GM18868 (cell line): ENCODE results near the gene CCDC27.
A peak's percentile ranks its signal among the peaks of the same experiment; 100 is the strongest.

ENCODE experiments used
- ATAC-seq: cut with Tn5 transposase; IDR thresholded peaks from one replicate; pipeline ENCODE4 v1.9.1; 2021; ENCODE audit warnings: mild to moderate bottlenecking, moderate library complexity; ENCODE audit not compliant: unreplicated experiment

CCDC27 gene

DNA sequence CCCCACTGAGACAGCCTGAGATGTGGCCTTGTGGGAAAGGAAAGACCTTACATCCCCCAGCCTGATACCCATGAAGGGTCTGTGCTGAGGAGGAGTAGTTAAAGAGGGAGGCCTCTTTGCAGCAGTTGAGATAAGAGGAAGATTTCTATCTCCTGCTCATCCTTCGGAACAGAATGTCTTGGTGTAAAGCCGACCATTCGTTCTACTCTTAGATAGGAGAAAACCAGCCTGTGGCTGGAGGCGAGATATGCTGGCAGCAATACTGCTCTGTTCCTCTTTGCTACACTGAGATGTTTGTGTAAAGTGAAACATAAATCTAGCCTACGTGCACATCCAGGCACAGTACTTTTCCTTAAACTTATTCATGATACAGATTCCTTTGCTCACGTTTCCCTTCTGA lies 1.5 kb upstream of the CCDC27 start:
- no peak for ATAC-seq

DNA sequence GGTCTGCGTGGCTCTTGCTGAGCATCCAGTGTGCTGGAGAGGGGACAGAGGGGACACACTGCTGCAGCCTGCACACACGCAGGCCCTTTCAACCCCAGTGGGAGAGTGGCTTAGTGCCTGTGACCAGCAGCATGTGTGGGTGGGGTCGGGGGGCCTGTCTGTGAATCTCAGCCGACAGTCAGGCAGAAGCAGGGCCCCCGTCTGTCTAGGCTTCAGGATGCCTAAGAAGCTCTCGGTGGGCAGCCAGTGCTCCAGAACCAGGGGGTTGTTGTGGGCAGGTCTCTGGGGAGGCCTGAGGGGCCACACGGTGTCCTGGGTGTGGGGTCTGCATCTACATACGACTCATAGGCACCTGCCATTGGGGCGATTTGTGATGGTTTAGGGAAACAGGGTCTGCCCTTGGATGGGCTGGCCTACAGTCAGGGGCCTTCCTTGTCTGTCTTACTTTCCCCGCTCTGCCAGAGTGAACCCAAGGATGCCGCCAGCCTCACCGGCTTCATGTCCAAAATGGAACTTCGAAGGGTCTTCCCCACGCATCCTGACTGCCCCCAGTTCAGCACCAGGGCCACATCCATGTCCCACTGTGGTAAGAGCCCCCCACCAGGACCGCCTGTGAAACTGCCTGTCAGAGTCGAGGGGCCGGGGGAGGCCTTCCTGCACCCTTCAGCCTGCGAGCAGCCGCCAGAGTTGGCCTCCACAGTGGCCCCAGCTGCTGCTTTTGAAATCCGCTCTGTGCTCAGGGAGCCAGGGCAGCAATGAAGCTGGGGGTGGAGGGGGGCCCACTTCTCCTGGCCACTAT lies 1.6 kb downstream of the CCDC27 start:
- ATAC-seq, result no peak

DNA sequence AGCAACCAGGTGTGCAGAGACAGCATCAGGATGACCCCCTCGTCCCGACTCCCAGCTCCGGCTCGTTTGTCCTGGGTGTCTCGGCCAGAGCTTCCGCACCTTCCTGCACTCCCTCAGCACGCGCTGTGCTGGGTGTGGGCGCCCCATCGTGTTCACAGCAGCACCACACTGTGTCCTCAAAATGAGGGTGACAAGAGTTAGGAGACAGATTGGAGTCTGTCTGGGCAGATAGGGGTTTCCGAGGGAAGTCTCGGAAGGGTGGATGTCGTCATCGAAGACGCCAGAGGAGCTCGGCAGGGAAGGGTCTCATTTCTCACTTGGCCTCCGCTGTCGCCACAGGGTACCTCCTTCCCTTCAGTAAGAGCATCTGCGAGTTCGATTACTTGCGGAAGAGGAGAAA lies 4.1 kb downstream of the CCDC27 start:
- ATAC-seq, result no peak

DNA sequence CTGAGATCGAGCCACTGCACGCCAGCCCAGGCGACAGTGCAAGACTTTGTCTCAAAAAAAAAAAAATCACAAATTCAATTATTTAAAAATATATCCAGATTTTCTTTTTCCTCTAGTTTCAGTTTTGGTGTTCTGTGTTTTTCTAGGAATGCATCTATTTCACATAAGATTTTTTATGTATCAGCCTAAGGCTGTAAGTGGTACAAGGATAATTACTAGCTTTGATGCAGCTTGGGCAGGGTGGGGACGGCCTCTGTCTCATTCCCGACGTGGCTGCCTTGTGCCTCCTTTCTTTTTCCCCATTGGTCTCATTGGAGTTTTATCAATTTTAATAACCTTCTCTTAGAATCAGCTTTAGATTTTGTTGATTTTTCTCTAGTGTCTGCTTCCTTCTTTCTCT lies 6.9 kb downstream of the CCDC27 start:
- no peak for ATAC-seq

DNA sequence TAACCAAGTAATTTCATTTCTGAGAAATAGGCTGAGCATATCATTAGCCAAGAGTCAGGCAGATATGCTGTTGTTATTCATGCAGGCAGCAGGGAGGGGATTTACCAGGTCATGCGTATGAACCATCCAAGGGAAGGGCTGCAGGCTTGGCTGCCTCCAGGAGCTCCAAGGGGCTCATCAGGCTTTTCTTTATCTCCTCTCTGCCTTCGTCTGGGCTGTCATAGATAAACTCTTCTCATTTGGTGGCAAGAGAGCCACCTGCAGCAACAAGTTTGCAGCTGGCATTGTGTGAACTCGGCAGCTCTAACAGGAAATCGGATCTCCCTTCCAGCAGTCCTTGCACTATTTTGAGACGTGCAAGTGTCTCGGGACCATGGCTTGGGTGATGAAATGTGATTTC lies 7.5 kb downstream of the CCDC27 start:
- ATAC-seq, result no peak

DNA sequence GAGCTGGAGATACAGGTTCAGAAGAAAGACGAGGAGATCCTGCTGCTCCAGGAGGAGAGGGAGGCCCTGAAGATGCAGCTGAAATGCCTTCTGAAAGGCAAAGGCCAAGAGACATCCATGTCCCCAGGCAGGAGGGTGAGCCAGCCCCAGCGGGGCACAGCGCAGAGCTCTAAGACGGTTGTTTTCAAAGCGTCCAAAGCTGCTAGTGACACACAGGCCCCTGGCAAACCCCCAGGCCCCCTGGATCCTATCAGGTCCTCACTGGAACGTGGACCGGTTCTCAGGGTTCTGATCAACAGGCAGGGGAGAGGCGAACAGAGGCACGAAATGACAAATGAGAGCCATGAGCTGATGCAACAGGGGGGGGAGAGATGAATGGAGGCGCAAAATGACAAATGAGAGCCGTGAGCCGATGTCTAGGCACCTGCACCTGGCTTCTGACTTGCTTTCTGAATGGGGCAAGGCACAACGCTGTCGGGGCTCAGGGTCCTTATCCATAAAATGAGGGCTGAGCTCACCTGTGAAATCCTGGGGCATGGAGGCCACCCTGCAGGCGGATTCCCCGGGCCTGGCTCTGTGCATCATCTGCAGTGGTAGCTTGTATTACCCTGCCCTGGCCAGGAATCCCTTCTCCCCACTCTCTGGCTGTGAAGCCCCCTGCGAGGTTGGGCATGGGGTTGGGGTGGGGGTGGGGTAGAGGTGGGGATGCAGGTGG lies 9.2 kb downstream of the CCDC27 start:
- no peak for ATAC-seq

DNA sequence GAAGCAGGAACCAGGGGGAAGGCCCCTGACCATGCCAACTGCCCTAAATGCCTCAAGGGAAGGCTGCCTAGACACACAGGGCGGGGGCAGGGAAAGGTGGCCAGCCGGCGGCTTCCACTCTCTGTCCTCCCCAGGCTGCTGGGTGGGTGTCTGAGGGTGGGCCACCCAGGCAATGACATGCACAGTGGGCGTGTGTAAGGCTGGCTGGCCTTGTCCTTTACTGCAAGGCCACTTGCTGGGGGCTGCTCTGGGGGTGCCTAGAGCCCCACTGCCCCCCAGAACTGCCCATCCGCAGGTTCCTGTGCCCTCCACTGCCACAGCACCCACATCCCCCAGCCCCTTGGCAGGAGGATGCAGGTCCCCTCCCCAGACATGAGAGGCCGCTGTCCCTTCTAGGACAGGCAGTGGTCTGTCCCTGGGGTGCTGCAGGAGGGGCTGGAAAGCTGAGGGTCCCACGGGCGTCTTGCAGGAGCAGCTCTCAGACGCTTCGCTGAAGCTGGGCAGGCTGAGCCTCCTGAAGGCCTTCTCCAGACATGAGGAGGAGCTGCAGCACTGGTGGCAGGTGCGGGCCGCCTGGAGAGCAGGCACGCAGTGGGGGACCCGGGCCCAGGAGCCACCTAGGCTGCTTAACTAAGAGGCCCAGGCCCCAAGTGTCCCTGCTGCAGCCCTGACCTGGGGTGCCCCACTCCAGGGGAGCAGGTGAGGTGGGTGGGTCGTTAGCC lies 10.1 kb downstream of the CCDC27 start:
- ATAC-seq, result no peak

DNA sequence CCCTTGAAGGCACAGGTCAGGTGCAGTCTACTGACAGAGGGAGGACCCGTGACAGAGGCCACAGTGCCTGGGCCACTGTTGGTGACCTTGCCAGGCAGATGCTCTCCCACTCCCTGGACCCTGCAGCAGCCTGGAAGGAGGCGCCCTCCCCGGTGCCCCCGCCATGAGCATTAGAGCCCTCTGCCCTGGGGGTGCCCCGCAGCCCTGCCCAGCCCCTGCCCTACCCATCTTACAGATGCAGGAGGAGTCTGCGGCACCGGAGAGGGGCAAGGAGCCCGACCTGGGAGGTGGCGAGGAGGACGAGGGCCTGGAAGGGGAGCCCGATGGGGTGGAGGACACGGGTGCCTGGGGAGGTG lies 10.6 kb downstream of the CCDC27 start:
- ATAC-seq, result no peak

DNA sequence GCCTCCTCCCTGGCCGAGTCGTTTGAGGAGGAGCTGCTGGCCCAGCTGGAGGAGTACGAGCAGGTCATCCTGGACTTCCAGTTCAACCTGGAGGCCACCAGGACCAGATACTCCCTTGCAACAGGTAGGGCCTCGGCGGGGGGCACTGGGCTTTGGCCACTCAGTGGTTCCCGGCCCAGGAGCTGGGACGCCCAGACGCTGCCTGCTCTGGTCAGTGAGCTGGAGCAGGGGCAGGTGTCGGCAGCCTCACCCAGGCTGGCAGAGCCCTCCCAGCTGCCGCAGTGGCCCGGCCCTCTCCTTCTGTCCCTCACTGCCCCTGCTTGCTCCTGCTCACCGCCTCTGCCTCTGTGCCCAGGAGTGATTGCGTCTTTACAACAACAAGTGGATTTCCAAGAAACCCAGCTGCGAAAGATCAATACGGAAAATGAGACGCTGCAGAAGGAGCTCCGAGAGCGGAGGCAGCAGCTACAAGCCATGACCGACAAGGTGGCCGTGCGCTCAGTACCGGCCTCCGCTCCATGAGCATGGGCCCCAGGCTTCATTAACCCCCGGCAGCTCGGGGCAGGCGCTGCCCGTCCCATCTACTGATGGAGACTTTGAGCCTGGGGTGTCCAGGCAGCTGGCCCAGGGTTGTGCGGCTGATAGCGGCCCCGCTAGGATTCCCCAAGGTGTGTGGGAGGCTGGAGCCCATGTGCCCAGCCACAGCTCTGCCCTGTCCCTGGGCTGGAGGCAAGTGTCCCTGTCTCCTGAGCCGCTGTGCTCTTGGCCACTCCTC lies 11.3 kb downstream of the CCDC27 start:
- ATAC-seq, result no peak

DNA sequence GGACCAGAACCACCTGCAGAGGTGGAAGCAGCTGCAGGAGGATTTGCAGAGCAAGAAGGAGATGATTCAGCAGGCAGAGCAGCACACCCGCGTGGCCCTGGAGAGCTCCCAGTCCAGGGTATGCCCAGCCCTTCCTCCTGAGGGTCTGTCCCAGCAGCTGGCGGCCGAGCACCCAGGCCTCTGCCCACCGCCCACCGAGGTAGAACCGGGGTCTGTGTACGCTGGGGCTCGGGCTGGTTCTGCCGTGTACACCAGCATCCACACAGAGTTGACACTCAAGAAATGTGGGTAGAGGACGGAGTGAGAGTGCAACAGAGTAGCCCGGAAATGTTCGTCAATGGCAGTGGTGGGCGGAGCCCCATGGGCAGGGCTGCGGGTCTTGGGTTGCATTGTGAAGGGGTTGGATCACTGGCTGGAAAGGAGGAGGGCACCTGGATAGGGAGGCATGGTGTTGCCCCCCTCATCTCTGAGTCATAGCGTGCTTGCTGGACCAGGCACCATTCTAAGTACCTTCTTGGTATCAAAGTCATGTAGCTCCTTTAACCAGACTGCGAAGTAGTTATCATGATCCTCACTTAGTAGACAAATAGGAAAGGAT lies 15.2 kb downstream of the CCDC27 start:
- no peak for ATAC-seq

DNA sequence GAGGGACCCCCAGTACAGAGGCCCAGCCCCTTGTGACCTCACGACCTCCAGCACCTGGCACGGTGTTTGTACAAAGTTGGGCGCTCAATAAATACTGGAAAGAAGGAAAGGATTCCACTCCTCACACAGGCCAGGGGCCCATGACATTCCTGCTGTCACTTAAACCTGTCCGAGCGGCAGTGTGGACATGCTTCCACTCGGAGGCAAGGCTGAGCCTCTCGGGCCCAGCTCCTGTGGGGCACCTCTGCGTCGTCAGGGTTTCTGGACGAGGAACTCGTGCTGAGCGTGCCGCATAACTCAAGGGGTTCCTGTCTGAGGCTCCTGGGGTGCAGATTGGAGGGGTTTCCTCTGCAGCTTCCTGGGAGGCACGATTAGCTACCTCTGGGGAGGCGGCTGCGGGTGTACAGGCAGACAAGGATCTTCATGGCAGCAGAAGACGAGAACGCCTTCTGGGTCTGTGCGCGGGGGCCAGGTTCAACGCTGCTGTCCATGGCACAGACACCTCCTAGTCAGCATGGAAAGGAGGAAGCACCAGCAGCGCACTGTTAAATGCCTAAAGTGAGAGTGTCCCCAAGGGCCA lies 16.7 kb downstream of the CCDC27 start:
- no peak for ATAC-seq

DNA sequence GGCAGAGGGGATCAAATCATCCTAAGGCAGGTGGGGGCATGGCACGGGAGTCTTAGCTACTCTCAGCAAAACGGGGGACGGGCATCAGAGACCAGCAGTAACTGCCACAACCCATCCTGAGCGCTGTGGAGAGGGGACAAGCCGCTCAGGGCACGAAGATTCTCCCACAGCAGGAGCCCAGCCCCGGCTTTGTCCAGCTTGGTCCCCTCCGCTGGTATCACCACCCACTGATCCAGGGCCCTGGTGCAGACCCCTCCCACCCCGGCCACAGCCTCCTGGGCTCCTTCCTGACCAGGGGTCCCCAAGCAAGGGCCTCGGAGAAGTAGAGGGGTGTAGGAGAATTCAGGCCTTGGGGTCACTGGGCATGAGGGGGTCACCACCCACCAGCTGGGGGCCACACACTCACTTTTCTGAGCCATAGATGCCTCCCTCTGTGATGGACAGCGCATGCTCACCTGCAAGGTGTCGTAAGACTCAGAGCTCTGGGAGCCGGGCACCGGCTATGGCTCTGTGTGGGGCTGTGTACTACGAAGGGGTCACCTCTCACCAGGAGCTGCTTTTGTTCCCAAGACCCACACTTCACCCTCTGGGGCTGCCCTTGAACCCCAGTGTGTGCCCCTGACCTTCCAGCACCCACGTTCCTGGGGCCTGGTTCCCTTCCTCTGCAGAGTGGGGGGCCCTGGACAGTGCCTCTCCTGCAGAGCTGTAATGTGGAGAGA lies 18.0 kb downstream of the CCDC27 start:
- no peak for ATAC-seq

DNA sequence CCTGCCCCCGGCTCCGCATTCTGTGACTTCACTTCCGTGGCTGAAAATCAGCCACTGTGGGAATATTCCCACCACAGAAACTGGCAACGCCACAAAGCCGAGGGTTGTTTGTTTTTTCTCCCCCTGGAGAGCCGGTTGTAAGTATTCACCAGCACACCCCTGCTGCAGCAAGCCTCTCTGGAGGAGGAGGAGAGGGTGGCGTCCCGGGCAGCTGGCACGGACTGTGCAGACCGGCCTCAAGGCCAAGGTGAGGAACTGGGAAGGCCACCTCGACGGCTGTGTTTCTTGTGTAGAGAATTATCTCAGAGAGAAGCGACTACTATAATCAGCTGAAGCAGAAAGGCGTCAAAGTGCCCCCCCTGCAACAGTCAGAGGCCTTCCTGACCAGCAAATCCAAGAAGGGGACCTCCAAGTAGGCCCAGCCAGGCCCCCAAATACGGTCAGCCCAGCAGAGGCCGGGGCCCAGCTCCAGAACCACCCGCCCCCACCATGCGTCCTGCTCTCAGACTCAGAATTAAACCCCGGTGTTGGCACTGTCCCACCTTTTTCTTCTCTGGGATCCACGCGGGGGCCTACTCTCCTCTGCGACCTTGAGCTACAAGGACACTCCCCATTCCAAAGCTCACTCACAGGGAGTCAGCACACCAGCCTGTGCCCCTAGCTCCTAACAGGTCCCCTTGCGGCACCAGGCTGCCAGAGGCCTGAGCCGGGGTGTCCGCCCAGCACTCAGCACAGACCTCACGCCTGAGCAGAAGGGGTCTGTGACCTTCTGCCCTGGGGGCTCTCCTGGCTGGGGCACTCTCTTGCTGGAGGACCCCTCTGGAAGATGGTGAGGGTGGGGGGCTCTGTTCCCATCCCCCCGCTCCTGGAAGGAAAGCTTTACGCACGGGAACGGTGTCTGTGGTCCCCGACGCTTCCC lies 19.1 kb downstream of the CCDC27 start:
- no peak for ATAC-seq

DNA sequence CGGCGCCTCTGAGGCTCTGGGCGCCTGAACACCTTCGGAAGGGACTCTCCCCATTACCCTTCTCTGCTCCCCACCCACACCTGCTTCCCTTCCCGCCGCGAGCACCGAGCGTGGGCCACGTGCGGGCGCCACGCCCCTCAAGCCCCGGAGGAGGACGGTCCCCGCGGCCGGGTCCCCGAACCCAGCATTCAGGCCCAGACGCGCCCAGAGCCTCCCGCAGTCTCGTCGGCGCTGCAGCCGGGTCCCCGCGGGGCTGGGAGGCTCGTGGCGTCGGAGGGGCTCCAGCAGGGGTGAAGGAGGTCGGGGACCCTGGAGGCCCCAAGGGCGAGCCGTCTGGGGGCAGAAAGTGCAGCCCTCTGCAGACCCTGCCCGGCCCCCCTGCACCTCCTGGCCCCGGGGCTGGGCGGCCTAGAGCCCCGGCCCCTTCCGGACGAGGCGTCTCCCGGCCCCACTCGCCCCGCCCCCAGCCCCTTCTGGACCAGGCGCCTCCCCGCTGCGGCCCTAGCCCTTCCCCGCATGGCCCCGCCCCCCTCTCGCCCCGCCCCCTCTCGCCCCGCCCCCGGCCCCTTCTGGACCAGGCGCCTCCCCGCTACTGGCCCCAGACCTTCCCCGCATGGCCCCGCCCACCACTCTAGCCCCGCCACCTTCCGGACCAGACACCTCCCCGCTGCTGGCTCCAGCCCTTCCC lies 19.9 kb downstream of the CCDC27 start:
- peak; percentile 62 for ATAC-seq

DNA sequence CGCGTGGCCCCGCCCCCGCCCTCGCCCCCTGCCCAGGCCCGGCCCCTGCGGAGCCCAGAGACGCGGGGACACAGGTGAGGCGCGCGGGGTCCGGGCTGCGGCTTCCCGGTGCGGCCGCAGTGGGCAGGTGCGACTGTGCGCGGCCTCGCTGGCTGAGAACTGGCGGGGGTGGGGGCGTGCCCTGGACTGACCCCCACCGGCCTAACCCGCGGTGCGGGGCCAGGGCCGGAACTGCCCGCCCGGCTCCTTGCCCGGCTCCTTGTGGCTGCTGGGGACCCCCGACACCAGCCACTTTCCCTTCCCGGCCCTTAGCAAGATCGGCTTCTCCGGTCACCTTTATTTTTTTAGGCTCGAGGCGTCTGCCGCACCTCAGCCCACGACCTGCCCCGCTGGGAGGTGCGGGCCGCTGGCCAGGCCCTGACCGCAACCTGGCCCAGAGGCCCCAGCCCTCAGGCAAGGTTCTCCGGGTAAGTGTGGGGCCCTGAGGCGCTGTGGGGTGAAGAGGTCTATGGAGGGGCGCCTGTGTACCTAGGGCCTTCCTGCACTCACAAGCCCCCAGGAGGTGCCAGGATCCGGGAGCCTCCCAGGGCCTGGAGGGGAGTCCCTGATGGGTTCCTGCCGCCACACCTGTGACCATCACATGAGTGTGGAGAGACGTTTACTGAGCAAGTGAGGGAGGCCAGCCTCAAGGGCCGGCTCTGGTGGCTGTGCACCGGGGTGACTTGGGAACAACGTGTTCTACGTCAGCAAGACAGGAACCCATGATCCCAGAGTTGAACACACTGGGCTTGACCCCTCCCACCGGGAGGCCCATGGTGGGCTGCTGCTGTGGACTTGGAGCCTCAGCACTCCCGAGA lies 20.7 kb downstream of the CCDC27 start, which contains the start of gene SMIM1:
Gene SMIM1 (plus strand): TSS at position 35 of the 857 bp plus-strand sequence. CDS start 2,625 bp downstream, outside the sequence.
- ATAC-seq, result no peak

DNA sequence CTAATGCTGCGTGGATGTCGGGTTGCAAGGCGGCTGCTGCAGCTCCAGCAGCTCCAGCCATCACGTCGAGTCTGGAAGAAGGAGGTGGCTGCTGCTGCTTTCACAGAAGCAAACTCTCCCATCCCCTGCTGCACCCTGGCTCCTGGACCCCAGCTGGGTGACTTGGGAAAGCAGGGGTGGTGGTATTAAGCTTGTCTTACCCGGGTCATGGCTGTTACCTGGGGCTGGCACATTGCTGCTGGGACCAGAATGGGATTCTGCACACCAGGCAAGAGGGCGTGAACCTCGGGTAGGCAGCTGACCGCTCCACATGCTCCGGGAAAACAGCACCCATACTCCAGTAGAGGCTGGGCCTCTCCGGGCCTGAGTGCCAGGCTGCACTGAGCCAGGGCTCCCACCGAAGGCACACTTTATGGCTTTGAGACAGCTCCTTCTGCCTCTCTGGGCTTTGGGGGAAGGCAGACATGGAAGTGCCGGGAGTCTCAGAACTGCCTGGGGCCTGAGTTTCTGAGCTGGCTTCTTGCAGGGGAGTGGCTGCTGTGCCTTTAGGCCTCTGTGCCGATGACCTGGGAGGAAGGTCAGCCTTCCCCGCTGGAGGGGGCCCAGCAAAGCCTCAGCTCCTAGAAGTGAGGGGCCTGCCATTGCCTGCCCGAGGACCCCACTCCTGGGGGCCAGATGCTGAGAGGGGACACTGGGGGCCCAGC lies 21.5 kb downstream of the CCDC27 start:
- ATAC-seq, result no peak
